ENCODE data around the gene PTPN2.
"Not testable (repeated sequence)": the region's sequence is repeated elsewhere in the genome, so short reads cannot be mapped to it uniquely, and the experiment has no call there.

Gene PTPN2

GRCh38 chr18:12820506-12820905, 63.5 kb downstream of the PTPN2 start:
- DNase-seq, result no peak

- no peak for DNase-seq
Observed at GRCh38 chr18:12819841-12820240, 64.2 kb downstream of the PTPN2 start.

GRCh38 chr18:12819322-12819721, 64.7 kb downstream of the PTPN2 start:
- no peak for DNase-seq

GRCh38 chr18:12818243-12818642, 65.8 kb downstream of the PTPN2 start:
- DNase-seq, result no peak

GRCh38 chr18:12816451-12816850, 67.6 kb downstream of the PTPN2 start:
- DNase-seq, result no peak

- DNase-seq, result no peak
Observed at GRCh38 chr18:12811191-12811950, 72.7 kb downstream of the PTPN2 start.

- DNase-seq, result no peak
Observed at GRCh38 chr18:12803069-12803936, 80.7 kb downstream of the PTPN2 start.

GRCh38 chr18:12802538-12802937, 81.5 kb downstream of the PTPN2 start:
- DNase-seq, result no peak

- no peak for DNase-seq
Observed at GRCh38 chr18:12796448-12796847, 87.6 kb downstream of the PTPN2 start.

GRCh38 chr18:12791610-12792009, 92.4 kb downstream of the PTPN2 start:
- no peak for DNase-seq

GRCh38 chr18:12786669-12787068, 97.4 kb downstream of the PTPN2 start:
- DNase-seq, result no peak

GRCh38 chr18:12783524-12783923, 100.5 kb downstream of the PTPN2 start:
- DNase-seq, result peak; percentile 75

GRCh38 chr18:12782521-12782920, 101.5 kb downstream of the PTPN2 start:
- no peak for DNase-seq

GRCh38 chr18:12779456-12779855, 104.6 kb downstream of the PTPN2 start:
- no peak for DNase-seq

GRCh38 chr18:12779043-12779442, 105.0 kb downstream of the PTPN2 start:
- DNase-seq, result no peak

- DNase-seq, result no peak
Observed at GRCh38 chr18:12777500-12777944, 106.5 kb downstream of the PTPN2 start.

GRCh38 chr18:12776821-12777471, 107.1 kb downstream of the PTPN2 start:
- DNase-seq, result no peak

- DNase-seq, result not testable (repeated sequence)
Observed at GRCh38 chr18:12776415-12776814, 107.6 kb downstream of the PTPN2 start.

- DNase-seq, result no peak
Observed at GRCh38 chr18:12774982-12775381, 109.1 kb downstream of the PTPN2 start.

- DNase-seq, result no peak
Observed at GRCh38 chr18:12773369-12773768, 110.7 kb downstream of the PTPN2 start.

- DNase-seq, result no peak
Observed at GRCh38 chr18:12772111-12772510, 111.9 kb downstream of the PTPN2 start.

GRCh38 chr18:12770469-12771219, 113.4 kb downstream of the PTPN2 start:
- peak; percentile 52 for DNase-seq
